Neuronal stem cell (in vitro differentiated cells): ENCODE data around the gene RAB40C.

Experiments
- DNase-seq: peaks from one replicate; pipeline ENCODE4 v3.0.0-alpha.2; 2013; ENCODE audit warnings: low spot score
- H2AFZ ChIP-seq: one replicate; pipeline ENCODE4 v1.6.1; 2013; ENCODE audit warnings: mild to moderate bottlenecking, low read length, inconsistent platforms
- H2AK5ac ChIP-seq: 2 replicates; pipeline ENCODE4 v1.6.1; 2013; ENCODE audit warnings: low read depth, mild to moderate bottlenecking, inconsistent platforms, low read length, moderate library complexity, mixed read lengths
- H2BK120ac ChIP-seq: 2 replicates; pipeline ENCODE4 v1.6.1; 2013; ENCODE audit warnings: low read depth, mild to moderate bottlenecking, inconsistent platforms, low read length, moderate library complexity, mixed read lengths
- H2BK12ac ChIP-seq: one replicate; pipeline ENCODE4 v1.6.1; 2013; ENCODE audit warnings: low read length, inconsistent platforms
- H2BK15ac ChIP-seq: 2 replicates; pipeline ENCODE4 v1.6.1; 2013; ENCODE audit warnings: mild to moderate bottlenecking, low read length, inconsistent platforms, mixed read lengths
- H2BK5ac ChIP-seq: one replicate; pipeline ENCODE4 v1.6.1; 2013; ENCODE audit warnings: inconsistent platforms, mild to moderate bottlenecking, low read length, moderate library complexity
- H3K14ac ChIP-seq: one replicate; pipeline ENCODE4 v1.6.1; 2013; ENCODE audit warnings: low read length, inconsistent platforms
- H3K18ac ChIP-seq: 2 replicates; pipeline ENCODE4 v1.6.1; 2013; ENCODE audit warnings: low read length, inconsistent platforms
- H3K23ac ChIP-seq: 2 replicates; pipeline ENCODE4 v1.6.1; 2013; ENCODE audit warnings: low read depth, mild to moderate bottlenecking, mixed read lengths, low read length, inconsistent platforms; ENCODE audit not compliant: poor library complexity
- H3K27ac ChIP-seq: replicated peaks from 3 replicates; pipeline ENCODE4 v1.5.1; 2013; ENCODE audit warnings: low read length, inconsistent platforms
- H3K27me3 ChIP-seq, 3 experiments: 2 replicates each; pipeline ENCODE4 v1.6.1; 2013; ENCODE audit warnings: low read length in 3 of 3, mild to moderate bottlenecking in 2 of 3, inconsistent platforms in 1 of 3, low read depth in 1 of 3, mixed read lengths in 1 of 3, moderate library complexity in 1 of 3; ENCODE audit not compliant: control insufficient read depth in 3 of 3, insufficient read depth in 3 of 3
- H3K36me3 ChIP-seq, 2 donors: replicated peaks in 1 of 2; 2 replicates each; pipeline ENCODE4 v1.6.1; 2013; ENCODE audit warnings: low read length in 2 of 2; ENCODE audit not compliant: control insufficient read depth in 2 of 2, insufficient read depth in 2 of 2
- H3K4ac ChIP-seq: 2 replicates; pipeline ENCODE4 v1.6.1; 2013; ENCODE audit warnings: inconsistent platforms, mild to moderate bottlenecking, low read length, moderate library complexity
- H3K4me1 ChIP-seq, 2 donors: 1 replicate in 1 of 2; 2 replicates in 1 of 2; pipeline ENCODE4 v1.6.1; 2013; ENCODE audit warnings: low read length in 2 of 2, low read depth in 1 of 2; ENCODE audit not compliant: control insufficient read depth in 2 of 2, insufficient read depth in 1 of 2
- H3K4me2 ChIP-seq: one replicate; pipeline ENCODE4 v1.6.1; 2013; ENCODE audit warnings: mild to moderate bottlenecking, low read length, inconsistent platforms; ENCODE audit not compliant: insufficient read depth, poor library complexity, severe bottlenecking
- H3K4me3 ChIP-seq, 2 donors: 2 replicates each; pipeline ENCODE4 v1.5.1; 2013; ENCODE audit warnings: low read length in 2 of 2, mild to moderate bottlenecking in 2 of 2, inconsistent platforms in 1 of 2, moderate library complexity in 1 of 2
- H3K79me1 ChIP-seq: one replicate; pipeline ENCODE4 v1.6.1; 2013; ENCODE audit warnings: low read depth, mild to moderate bottlenecking, inconsistent platforms, low read length, moderate library complexity
- H3K9ac ChIP-seq: one replicate; pipeline ENCODE4 v1.6.1; 2013; ENCODE audit warnings: mild to moderate bottlenecking, low read depth, low read length, inconsistent platforms; ENCODE audit not compliant: poor library complexity
- H3K9me3 ChIP-seq, 2 donors: replicated peaks in 1 of 2; 2 replicates each; pipeline versions ENCODE3 to v1.6.1; 2013; ENCODE audit warnings: low read length in 2 of 2, mild to moderate bottlenecking in 2 of 2, inconsistent platforms in 1 of 2, low read depth in 1 of 2, mixed read lengths in 1 of 2, moderate library complexity in 1 of 2; ENCODE audit not compliant: control insufficient read depth in 2 of 2, insufficient read depth in 1 of 2
- H4K8ac ChIP-seq: one replicate; pipeline ENCODE4 v1.6.1; 2013; ENCODE audit warnings: low read depth, mild to moderate bottlenecking, inconsistent platforms, low read length, moderate library complexity
- H4K91ac ChIP-seq: one replicate; pipeline ENCODE4 v1.6.1; 2013; ENCODE audit warnings: low read length, low read depth, mild to moderate bottlenecking, inconsistent platforms; ENCODE audit not compliant: poor library complexity
- WGBS, 2 donors: extraction: QIAGEN DNeasy Blood & Tissue Kit; methylation state at CpG; one replicate each; pipeline ENCODE4 v1.1.7; 2013; ENCODE audit warnings: missing lambda C conversion rate in 2 of 2, mixed read lengths in 1 of 2; ENCODE audit not compliant: insufficient read length in 2 of 2, insufficient replicate concordance in 1 of 2; ENCODE audit errors: extremely low coverage in 2 of 2; 5-methylcytosine and 5-hydroxymethylcytosine counted together

The RAB40C gene

DNA sequence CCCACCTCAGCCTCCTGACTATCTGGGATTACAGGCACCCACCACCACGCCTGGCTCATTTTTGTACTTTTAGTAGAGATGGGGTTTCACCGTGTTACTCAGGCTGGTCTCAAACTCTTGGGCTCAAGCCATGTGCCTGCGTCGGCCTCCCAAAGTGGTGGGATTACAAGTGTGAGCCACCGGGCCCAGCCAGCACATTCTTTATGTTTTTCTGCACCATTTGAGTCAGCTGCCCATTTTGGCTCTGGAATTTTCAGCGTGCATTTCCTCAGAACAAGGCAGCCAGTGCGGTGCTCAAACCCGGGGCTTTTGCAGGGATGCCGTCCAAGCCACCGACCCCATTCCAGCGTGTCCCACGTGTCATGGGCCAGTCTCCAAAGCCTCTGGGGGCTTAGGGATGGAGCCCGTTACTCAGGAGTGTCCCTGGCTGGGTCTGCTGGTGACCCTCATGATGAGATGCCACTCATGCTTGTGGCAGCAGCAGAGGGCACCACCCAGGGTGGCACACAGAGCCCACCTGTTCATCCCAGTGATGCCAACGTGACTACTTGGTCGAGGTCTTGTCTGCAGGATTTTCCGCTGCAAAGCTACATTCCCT is 3.7 kb upstream of the RAB40C start:
- H3K4me2 ChIP-seq, result no peak overlapping the region
- DNase-seq, result no peak

DNA sequence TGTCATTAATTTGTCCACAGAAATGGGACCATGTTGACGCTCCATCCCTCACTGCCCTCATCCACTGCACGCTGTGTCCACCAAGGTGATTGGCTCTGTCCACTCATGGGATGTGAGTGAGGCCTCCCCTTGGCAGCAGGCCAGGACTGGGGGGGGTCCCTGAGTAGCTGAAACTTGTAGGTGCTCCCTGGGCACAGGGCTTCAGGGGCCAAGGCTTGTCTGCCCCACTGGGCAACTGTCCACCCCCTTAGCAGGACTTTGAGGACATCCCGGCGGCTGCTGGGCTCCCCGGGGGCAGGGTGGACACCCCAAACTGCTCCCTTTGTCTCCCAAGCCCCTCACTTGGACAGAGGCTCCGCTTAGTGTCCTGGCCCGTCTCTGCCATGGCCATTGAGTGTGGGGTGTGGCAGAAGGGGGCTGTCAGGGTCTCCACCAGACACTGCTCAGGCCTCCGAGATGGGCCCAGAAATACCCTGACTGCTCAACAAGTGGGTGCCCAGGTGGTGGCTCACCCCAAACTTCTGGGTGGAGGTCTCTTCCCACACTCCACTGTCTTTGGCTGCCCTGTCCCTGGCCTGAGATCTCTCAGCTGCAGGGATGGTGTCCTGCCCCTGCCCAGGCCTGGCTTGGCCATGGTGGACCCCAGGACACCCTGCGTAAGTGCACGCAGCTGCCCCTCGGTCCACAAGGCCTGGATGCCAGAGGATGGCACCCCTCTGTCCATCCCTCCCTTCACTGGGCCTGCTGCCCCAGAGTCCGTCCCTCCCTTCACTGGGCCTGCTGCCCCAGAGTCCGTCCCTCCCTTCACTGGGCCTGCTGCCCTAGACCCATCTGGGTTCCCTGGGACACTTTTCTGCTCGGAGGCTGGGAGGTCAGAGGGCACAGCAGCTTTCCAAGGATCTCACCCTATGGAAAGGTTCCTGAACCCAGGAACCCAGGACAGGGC is 2.9 kb upstream of the RAB40C start:
- no CpG with 5 or more reads among the region's 14 CpGs for WGBS, 2 donors
- peaks cover 14% of the 10 kb centered on the region for H3K79me1 ChIP-seq
- H2BK12ac ChIP-seq, result no peak overlapping the region
- peaks cover 16 to 22% of the 10 kb centered on the region in 2 donors for H3K4me1 ChIP-seq
- no peak overlapping the region for H3K4me3 ChIP-seq
- H2BK15ac ChIP-seq, result no peak overlapping the region
- H3K23ac ChIP-seq, result peak overlapping the region; percentile 28
- H2AFZ ChIP-seq, result no peak overlapping the region
- no peak overlapping the region for H2BK5ac ChIP-seq
- H3K9ac ChIP-seq, result peak overlapping the region; percentile 71
- no peak overlapping the region for H3K18ac ChIP-seq
- peaks cover 5 to 8% of the 10 kb centered on the region in 2 donors for H3K36me3 ChIP-seq
- H4K91ac ChIP-seq, result no peak overlapping the region
- no peak overlapping the region for H2BK120ac ChIP-seq
- no peak overlapping the region for H3K27ac ChIP-seq
- no peak overlapping the region for H3K14ac ChIP-seq
- H3K4me2 ChIP-seq, result no peak overlapping the region
- H3K4ac ChIP-seq, result no peak overlapping the region
- no peak overlapping the region for H4K8ac ChIP-seq
- H3K9me3 ChIP-seq, result no peaks in the 10 kb centered on the region
- no peak for DNase-seq
- H3K27me3 ChIP-seq, result peaks cover 0 to 23% (median 0%) of the 10 kb centered on the region in 3 experiments
- H2AK5ac ChIP-seq, result no peak overlapping the region

More for the DNA sequence above, 3.7 kb upstream of the RAB40C start:
- no peak overlapping the region for H4K91ac ChIP-seq
- no peak overlapping the region for H2BK12ac ChIP-seq
- H3K9me3 ChIP-seq, result no peaks in the 10 kb centered on the region
- no peak overlapping the region for H3K9ac ChIP-seq
- no CpG with 5 or more reads among the region's 16 CpGs for WGBS, 2 donors
- H2BK15ac ChIP-seq, result no peak overlapping the region
- H3K27ac ChIP-seq, result no peak overlapping the region
- peaks cover 12% of the 10 kb centered on the region for H3K79me1 ChIP-seq
- H2AFZ ChIP-seq, result no peak overlapping the region
- H3K27me3 ChIP-seq, result peaks cover 0 to 23% (median 0%) of the 10 kb centered on the region in 3 experiments
- H2BK5ac ChIP-seq, result no peak overlapping the region
- H2BK120ac ChIP-seq, result no peak overlapping the region
- H4K8ac ChIP-seq, result no peak overlapping the region
- peaks cover 5 to 9% of the 10 kb centered on the region in 2 donors for H3K36me3 ChIP-seq
- no peak overlapping the region for H3K18ac ChIP-seq
- H2AK5ac ChIP-seq, result no peak overlapping the region
- H3K14ac ChIP-seq, result no peak overlapping the region
- H3K4me3 ChIP-seq, result no peak overlapping the region
- H3K4ac ChIP-seq, result no peak overlapping the region
- no peak overlapping the region for H3K23ac ChIP-seq
- H3K4me1 ChIP-seq, result peaks cover 14 to 22% of the 10 kb centered on the region in 2 donors

DNA sequence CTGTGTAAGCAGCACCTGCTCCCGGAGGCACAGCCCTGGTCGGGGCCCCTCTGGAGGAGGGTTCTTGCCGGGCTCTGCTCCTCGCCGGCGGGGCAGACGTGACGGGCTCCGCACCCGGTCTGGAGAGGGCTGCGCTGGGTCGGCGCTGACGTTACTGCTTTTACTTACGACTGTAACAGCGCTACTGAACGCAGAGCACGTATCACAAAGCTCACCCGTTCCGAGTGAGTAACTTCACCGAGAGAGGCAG is 1.3 kb upstream of the RAB40C start:
- WGBS, 2 donors, result no CpG with 5 or more reads among the region's 21 CpGs
- Histone ChIP-seq H3K27me3 (peaks cover 0 to 22% (median 0%) of the 10 kb centered on the region in 3 experiments), H3K4me3 (peak overlapping the region; percentile 79 to 99), H2AFZ (peak overlapping the region; percentile 100), H3K9me3 (no peaks in the 10 kb centered on the region), H3K4ac (peak overlapping the region; percentile 95), H3K36me3 (peaks cover 3 to 11% of the 10 kb centered on the region in 2 donors), H2AK5ac (peak overlapping the region; percentile 92), H3K4me2 (peak overlapping the region; percentile 100), H3K4me1 (peaks cover 16 to 17% of the 10 kb centered on the region in 2 donors), H3K27ac (peak overlapping the region; percentile 96), H2BK15ac (peak overlapping the region; percentile 83), H2BK120ac (peak overlapping the region; percentile 61), H3K9ac (peak overlapping the region; percentile 93), H2BK5ac (peak overlapping the region; percentile 99), H3K23ac (peak overlapping the region; percentile 99), H3K79me1 (peaks cover 23% of the 10 kb centered on the region), H3K14ac (peak overlapping the region; percentile 47), H4K8ac (no peak overlapping the region), H4K91ac (no peak overlapping the region), H2BK12ac (peak overlapping the region; percentile 75), H3K18ac (peak overlapping the region; percentile 80)
- DNase-seq, result no peak
